ENCODE data around the gene PLEKHB1.
"Not testable (repeated sequence)": the region's sequence is repeated elsewhere in the genome, so short reads cannot be mapped to it uniquely, and the experiment has no call there.

The PLEKHB1 gene

DNA sequence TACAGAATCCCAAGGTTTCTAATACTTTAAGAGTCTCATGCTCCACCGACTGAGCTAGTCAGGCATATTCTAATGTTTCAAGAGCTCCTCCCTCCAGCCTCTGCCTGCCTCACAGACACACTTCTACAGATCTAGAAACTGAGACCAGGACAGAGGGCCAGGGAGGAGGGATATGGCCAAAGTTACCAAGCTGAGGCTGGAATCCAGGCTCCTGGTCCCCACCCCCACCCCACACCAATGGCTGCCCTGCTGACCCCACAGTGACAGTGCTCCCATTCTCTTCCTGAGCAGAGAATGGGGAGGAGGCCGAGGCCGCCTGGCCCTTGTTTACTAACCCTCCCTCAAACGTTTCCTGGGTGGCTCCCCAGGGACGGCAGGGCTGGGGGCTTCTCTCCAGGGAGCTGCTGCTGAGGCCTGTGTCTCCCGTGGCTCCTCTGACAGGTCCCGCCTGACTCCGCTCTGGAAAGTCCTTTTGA lies 2.2 kb downstream of the PLEKHB1 start:
- no peak for DNase-seq

DNA sequence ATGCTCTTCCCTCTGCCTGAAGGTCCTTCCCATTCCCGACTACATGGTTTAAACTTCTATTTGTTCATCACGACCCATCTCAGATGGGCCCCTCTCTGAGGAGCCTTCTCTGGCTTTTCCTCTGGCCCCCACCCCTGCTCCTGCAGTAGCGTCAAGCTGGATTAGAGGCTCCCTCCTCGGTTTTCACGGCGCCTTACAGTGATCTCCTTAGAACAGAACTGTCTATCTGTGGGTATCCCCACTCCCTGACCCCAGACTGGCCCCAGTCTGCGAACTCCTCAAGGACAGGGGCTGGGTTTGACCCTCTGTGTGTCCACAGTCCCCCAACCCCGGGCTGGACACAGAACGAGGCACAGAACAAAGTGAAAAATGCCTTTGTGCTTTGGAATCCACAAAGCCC lies 2.8 kb downstream of the PLEKHB1 start:
- DNase-seq = no peak

DNA sequence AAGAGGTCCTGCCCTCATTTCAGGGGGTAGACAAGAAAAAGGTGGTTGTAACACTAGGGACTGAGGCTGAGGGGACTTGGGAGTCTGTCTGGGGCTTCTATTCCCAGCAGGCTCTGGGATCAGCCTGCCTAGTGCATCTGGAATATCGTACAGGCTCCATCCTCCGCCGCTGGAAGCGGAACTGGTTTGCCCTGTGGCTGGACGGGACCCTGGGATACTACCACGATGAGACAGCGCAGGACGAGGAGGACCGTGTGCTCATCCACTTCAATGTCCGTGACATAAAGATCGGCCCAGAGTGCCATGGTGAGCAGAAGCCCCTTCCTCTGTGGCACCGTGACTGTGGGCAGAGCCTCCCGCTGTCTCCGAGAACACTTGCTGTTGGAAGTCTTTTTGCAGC lies 4.0 kb downstream of the PLEKHB1 start:
- no peak for DNase-seq

DNA sequence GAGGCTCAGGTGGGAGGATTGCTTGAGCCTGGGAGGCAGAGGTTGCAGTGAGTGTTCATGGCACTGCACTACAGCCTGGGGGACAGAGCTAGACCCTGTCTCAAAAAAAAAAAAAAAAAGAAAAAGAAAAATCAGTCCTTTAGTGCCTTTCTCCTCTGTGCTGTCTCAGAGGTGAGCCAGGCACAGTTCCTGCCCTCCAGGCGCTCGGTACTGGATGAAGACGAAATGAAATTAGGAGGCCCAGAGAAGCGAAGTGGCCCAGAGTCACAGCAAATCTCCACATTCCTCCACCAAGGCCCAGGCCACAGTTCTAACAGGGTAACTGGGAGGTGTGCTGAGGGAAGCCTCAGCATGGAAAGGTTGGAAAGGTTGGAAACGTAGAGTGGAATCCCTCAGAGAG lies 4.9 kb downstream of the PLEKHB1 start:
- no peak for DNase-seq

DNA sequence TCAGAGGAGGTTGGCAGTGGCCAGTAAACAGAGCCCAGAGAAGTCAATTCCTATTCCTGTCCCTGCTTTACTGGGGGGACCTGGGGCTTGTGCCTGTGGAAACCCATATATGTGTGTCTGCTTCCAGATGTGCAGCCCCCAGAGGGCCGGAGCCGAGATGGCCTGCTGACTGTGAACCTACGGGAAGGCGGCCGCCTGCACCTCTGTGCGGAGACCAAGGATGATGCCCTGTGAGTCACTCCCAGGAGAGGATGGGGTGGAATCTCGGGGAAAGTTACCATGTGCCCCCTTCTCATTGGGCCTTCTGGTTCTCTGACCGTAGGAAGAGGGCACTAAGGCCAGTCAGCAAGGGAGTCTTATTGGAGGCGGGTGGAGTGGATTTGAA lies 5.3 kb downstream of the PLEKHB1 start:
- no peak for DNase-seq

DNA sequence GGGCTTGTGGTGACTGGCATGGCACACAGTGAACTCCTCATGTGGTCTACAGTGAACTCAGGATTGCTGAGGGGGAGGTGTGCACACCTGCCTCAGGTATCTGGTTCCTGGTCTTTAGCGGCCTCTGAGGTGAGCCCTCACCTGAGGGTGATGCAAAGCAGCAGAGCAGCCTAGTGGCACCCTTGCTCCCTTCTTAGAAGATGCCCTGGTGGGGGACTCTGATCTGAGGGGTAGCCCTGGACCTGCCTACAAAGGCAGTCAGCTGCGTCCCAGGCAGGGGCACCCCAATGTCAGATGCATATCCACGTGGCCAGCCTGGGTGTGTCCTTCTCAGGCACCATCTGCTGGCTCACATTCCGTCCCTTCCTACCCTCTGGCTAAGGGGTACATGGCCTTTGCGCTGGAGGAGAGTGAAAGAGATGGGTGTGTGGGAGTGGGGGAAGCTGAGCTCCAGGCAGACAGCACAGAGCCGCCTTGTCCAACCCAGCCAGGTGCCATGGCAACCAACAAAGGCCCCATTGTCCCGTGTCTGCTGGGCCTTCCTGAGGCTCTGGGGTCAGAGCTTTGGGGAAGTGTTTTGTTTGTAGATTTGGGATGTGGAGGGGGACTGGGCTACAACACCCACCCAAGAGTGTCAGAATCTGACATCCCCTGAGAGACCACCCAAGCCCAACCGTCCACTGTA lies 5.8 kb downstream of the PLEKHB1 start:
- no peak for DNase-seq

DNA sequence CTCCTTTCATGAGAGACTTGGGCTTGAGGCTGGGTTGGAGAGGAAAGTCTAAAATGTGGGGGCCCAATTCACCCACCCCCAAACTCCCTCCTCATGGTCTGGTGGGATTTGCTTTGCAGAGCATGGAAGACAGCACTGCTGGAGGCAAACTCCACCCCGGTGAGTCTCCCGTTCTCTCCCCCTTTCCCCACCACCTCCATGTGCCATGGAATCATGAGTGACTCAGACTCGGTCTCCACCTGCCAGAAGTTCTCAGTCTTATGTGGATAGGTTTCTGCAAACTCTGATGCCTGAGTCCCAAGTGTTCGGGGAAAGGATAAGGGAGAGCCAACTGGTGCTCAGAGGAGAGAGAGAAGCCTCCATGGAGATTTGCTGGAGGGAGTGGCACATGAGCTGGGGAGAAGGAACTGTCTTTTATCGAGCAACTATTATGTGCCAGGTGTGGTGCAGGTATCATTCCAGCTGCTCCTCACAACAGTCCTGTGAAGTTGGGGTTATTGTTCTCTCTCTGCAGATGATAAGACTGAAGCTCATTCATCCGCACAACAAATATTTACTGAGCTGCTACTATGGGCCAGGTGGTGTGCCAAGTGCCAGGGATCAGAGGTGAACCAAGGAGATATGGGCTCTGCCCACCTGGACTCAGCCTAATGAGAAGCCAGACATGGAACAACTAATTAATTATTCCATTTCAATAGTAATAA lies 6.6 kb downstream of the PLEKHB1 start:
- no peak for DNase-seq

DNA sequence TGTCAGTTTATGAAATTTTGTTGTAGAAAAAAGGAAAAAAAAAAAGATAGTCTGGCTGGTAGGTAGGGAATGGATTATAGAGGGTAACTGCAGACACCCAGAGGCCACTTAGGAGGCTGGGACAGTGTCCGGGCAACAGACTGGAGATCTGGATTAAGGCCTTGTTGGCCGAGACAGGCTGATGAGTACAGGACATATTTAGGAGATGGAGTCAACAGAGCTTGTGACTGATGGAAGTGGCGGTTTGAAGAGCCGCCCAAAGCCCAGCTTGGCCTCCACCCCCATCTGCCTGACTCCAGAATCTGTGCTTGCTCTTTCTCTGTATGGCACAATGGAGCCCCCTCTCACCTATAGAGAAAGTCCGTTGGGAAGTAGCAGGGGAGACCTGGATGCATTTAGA lies 7.6 kb downstream of the PLEKHB1 start:
- no peak for DNase-seq

DNA sequence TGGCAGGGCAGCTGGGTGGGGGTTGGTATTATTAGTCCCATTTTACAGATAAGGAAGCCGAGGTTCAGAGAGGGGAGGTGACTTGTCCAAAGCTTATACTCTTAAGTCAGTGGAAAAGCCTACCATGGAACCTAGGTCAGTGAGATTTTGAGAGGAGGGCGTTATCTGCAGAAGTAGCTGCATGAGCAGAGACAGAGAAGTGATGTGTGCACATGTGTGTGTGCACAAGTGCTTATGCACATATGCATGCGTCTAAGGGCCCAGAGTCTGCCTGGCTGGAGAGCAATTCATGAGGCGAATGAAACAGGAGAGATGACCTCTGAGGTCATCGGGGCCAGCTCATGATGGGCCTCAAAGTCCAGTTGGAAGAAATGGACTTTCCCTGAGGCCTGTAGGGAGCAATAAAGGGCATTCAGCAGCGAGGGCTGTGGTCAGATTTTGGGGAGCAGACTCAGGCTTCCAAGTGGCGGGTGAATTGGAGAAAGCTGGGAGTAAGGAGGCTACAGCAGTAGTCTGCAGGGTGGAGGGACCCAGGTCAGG lies 8.2 kb downstream of the PLEKHB1 start:
- no peak for DNase-seq

DNA sequence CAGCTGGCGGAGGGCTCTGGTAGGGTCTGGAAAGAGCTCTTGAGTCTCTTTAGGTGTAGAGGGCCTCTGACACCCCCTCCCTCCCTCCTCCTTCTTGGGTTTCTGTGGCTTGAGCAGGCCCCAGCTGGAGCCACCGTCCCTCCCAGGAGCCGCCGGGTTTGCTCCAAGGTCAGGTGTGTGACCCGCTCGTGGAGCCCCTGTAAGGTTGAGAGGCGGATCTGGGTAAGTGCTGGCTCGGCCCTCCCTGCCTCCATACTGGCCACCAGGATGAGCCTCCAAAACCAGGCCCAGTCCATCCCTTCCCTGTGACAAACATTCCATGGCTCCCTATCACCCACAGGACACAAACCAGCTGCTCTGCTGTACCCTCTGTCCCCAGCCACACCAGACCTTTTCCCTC lies 9.3 kb downstream of the PLEKHB1 start:
- no peak for DNase-seq

DNA sequence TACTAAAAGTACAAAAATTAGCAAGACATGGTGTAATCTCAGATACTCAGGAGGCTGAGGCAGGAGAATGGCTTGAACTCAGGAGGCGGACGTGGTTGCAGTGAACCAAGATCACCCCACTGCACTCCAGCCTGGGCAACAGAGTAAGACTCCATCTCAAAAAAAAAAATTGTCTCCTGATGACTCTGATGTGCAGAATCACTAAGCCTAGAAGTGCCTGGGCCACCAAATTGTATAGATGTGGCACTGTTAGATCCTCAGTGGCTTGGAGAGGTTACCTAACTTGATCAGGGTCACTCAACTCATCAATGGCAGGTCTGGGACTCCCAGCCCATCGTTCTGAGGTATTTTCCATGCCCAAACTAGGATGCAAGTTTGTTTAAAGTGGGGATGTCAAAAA lies 10.6 kb downstream of the PLEKHB1 start:
- DNase-seq = no peak

DNA sequence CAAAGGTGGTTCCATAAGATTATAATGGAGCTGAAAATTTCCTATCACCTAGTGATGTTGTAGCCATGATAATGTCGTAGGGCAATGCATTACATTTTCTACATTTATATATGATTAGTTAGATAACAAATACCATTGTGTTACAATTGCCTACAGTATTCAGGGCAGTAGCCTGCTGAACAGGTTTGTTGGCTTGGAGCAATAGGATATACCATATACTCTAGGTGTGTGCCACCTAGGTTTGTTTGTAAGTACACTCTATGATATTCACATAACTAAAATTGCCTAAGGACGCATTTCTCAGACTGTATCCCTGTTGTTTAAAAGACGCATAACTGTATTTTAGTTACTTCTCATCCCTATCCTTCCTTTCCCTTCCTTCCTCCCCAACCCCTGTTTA lies 13.6 kb downstream of the PLEKHB1 start:
- DNase-seq = no peak

DNA sequence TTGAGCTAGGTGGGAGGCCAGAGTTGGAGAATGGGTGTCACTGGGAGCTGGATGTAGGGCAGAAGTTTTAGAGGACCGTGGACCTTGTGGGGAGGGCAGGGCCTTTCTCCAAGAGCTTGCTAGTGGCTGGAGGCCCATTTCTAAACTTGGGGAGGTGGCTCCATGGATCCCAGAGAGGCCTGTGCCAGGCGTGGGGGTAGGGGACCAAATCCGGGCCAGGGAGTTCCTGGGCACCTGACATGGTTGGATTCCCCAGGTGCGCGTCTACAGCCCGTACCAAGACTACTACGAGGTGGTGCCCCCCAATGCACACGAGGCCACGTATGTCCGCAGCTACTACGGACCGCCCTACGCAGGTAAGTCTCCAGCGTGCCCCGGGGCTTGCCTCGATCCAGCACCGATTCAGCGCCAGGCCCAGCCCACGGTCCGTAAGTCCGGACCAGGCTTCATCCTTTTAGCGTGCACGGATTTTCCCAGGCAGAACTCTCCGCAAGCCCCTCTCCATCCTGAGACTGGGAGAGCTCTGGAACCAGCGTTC lies 14.2 kb downstream of the PLEKHB1 start:
- DNase-seq = no peak

DNA sequence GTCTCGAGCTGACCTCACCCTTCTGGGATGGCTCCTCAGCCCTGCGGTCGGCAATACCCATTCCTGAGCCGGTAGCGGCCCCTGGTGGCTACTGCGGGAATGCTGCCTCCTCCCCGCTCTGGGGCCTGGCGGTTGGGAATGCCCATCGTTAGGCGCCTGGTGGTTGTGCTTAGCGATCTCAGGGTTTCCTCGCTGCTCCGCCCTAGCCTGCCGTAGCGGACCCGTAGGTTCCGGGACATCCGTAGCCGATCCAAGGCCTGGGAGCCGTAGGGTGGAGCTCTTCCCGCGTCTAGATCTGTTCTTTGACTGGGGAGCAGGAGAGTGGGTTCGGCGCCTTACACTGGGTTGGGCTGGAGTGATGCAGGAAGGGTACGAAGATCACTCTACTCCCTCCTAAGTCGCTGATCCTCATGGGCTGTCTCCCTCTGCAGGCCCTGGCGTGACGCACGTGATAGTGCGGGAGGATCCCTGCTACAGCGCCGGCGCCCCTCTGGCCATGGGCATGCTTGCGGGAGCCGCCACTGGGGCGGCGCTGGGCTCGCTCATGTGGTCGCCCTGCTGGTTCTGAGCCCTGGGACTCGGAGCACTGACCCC lies 14.8 kb downstream of the PLEKHB1 start:
- DNase-seq = peak; percentile 40

DNA sequence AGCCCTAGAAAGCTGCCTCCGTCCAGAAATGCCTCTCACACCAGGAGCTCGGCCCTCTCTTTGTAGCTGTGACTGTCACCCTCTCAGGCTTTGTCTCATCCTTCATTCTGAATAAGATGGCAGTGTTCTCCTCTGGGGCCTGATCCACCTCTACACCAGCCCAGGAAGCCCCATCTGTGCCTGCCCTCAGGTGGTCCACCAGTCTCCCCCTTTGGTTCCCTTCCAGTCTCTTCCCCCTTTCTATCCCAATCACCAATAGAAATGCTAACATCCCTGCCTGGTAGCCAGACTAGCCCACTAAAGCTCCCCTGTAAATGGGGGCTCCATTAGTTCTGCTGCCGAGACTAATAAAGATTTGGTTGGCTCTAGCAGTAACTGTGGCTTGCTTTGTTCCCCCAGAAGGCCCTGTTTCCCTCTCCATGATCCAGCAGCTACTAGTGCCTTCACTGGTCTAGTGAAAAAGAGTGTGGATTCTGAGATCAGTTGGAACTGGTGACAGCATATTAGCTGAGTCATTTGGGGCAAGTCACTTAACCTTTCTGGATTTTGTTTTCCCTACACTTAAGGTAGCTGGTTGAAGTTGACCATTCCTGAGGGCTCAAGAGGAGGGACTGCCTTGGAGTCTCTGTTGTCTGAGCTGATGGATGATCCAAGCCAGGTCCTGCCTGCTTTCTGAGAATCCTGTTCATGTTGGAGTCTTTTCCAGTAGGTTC lies 16.2 kb downstream of the PLEKHB1 start:
- no peak for DNase-seq

DNA sequence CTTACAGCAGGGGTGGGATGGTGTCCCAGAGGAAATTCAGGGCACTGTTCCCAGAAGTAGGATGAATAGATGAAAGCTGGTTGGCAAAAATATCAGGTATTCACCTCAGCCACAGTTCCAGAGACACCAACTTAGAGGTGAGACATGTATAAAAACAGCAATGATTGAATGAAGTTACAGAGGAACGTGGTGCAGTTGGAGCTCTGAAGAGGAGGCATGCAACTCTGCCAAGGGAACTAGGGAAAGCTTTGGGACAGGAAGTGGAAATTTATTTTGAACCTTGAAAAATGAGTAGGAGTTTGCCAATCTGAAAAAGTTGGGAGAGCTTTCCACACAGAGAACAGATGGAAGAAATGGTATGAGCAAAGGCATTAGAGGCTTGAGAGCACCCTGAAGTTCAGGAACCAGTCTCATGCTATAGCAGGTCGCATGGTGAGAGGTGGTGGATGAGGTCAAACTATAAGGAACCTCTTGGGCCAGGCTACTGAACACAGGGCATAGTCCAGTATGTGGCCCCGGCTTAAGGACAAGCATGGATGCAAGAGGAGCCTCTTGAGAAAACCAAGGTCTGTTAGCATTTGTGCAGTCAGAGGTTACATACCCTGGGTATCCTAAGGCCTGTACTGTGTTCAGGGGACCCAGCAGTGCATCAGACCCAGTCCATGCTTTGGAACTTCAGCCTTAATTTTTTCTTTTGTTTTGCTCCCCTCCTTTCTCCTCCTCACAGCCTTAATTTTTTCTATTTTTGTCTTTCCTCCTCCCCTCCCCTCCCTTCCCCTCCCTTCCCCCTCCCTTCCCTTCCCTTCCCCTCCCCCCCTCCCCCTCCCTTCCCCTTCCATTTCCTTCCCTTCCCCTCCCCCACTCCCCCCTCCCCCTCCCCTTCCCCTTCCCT lies 17.5 kb downstream of the PLEKHB1 start:
- DNase-seq = no peak

DNA sequence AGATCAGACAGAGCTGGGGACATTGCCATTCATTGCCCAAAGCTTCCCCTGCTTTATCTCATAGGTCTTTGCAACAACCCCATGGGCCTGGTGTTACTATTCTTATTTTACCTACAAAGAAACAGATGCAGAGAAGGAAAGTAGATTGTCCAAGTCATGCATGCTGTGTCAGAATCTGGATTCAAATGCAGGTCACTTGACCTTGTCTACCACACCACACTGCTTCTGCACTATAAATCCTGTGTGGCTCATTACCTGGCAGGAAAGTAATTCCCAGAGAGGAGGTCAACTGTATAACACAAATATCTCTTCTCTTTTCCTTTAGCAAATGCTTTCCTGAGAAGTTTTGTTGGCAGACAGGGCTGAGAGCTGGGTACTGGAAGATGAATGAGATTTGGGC lies 18.5 kb downstream of the PLEKHB1 start:
- DNase-seq = no peak

DNA sequence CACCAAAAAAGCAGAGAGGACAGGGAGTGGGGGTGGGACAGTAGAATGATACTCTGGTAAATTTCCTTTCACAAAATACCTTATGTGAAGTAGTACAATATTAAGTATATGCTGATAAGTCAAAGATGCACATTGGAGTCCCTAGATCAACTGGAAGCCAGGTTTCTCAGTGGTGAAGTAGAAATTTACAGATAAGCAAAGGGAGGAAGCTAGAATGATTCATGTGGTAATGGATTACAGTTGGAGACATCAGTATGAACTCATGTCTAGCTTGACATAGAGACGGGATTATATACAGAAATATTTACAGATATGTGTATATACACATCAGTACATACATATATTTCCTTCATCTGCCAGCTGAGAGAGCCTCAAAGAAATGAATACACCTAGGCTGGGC lies 21.5 kb downstream of the PLEKHB1 start:
- DNase-seq = no peak

DNA sequence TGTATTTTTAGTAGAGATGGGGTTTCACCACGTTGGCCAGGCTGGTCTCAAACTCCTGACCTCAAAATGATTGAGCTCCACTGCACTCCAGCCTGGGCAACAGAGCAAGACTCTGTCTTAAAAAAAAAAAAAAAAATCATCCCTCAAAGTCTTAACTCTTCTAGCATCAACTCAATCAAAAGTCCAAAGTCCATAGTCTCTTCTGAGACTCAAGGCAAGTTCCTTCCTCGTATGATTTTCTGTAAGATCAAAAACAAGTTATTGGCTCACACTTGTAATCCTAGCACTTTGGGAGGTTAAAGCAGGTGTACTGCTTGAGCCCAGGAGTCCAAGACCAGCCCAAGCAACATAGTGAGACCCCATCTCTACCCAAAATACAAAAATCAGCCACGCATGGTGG lies 24.4 kb downstream of the PLEKHB1 start:
- no peak for DNase-seq

DNA sequence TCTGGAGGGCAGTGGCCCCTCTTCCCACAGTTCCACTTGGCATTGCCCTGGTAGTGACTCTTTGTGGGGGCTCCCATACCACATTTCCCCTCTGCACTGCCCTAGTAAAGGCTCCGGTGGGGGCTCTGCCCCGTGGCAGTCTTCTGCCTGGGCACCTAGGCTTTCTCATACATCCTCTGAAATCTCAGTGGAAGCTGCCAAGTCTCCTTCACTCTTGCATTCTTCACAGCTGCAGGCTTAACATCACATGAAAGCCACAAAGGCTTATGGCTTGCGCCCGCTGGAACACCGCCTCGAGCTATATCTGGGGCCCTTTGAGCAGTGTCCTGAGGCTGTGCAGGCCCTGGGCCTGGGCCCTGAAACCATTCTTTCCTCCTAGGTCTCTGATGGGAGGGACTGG lies 25.3 kb downstream of the PLEKHB1 start:
- no peak for DNase-seq

DNA sequence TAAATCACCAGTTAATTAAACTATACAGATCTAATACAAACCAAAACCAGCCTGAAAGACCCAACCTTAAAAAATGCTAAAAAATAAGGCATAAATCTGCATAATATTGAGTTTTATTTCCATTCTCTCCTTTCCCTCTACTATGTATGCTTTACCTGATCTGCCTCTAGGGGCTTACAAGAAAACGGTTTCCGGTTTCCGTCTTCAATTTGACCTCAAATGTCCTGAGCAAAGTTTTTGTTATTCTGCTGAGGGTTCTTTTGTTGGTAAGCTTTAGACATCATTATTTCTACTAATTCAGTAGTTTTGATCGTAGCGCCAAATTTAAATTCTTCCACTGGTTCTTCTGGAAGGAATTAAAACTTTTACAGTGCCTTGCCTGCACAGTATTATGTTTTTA lies 30.2 kb downstream of the PLEKHB1 start:
- DNase-seq = not testable (repeated sequence)

DNA sequence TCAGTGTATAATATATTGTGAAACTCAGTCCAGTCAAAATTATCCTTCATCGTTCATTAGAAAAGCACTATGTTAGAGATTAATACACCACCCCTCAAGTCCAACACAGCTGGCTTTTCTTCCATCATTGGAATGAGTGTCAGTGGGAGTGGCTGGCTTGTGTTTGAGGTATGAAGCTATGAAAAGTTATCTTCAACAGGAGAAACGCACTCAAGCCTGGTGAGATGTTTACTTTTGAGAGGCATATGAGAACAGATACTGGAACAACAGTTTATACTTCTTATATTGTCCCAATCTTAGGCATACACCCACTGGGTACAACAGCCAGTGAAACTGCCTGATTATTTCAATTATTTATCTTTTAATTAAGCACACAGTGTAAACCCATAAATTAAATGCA lies 34.3 kb downstream of the PLEKHB1 start:
- no peak for DNase-seq

All from NCI-H1694 treated with DMSO at 0.1 percent for 48 hours (cell line).